Lung (tissue), 12 donors: ENCODE data around the gene BAZ2A. TPM values are rescaled to one million over a fixed set of nuclear protein-coding genes. Genes with fewer than 3 reads are reported as not detected.
A peak's percentile ranks its signal among the peaks of the same experiment; 100 is the strongest.

Experiments used
- ATAC-seq: fragments of 200-7000 bp; cut with Tn5 transposase; one replicate; pipeline ENCODE4 v1.9.1; 2020; ENCODE audit warnings: moderate number of reproducible peaks; ENCODE audit not compliant: insufficient read depth, low FRiP score
- DNase-seq, 3 donors: peaks; one replicate each; pipeline ENCODE4 v3.0.0-alpha.2; 2013 to 2017
- H3K27ac ChIP-seq, 2 donors: one replicate each; pipeline ENCODE4 v1.5.1; 2013; ENCODE audit warnings: mild to moderate bottlenecking in 2 of 2, moderate library complexity in 2 of 2, control low read depth in 1 of 2, inconsistent platforms in 1 of 2, low read depth in 1 of 2, low read length in 1 of 2
- H3K27me3 ChIP-seq, 3 donors: one replicate each; pipeline ENCODE4 v1.5.1; 2013; ENCODE audit warnings: low read length in 2 of 3; ENCODE audit not compliant: control insufficient read depth in 3 of 3, insufficient read depth in 3 of 3
- H3K36me3 ChIP-seq, 4 donors: one replicate each; pipeline ENCODE4 v1.5.1; 2013; ENCODE audit warnings: low read length in 4 of 4, mild to moderate bottlenecking in 1 of 4, moderate library complexity in 1 of 4; ENCODE audit not compliant: control insufficient read depth in 4 of 4, insufficient read depth in 4 of 4
- H3K4me1 ChIP-seq, 5 donors: one replicate each; pipeline ENCODE4 v1.5.1; 2013; ENCODE audit warnings: low read length in 5 of 5, mild to moderate bottlenecking in 2 of 5, moderate library complexity in 1 of 5; ENCODE audit not compliant: control insufficient read depth in 5 of 5, insufficient read depth in 5 of 5
- H3K4me3 ChIP-seq: one replicate; pipeline ENCODE4 v1.5.1; 2013; ENCODE audit warnings: mild to moderate bottlenecking, control low read depth, moderate library complexity
- H3K9ac ChIP-seq, 2 donors: one replicate each; pipeline ENCODE4 v1.5.1; 2013; ENCODE audit warnings: low read length in 2 of 2, control low read depth in 1 of 2; ENCODE audit not compliant: insufficient read depth in 1 of 2
- H3K9me3 ChIP-seq, 4 donors: one replicate each; pipeline ENCODE4 v1.5.1; 2013; ENCODE audit warnings: low read length in 3 of 4, mild to moderate bottlenecking in 1 of 4, moderate library complexity in 1 of 4; ENCODE audit not compliant: control insufficient read depth in 4 of 4, insufficient read depth in 3 of 4
- CTCF ChIP-seq: IDR thresholded peaks from 2 replicates; pipeline ENCODE4 v1.5.1; 2012; ENCODE audit warnings: mild to moderate bottlenecking; ENCODE audit errors: control extremely low read depth, extremely low read depth
- WGBS, 2 donors: extraction: QIAGEN DNeasy Blood & Tissue Kit; methylation state at CpG; one replicate each; pipeline ENCODE4 v1.1.7; 2013; 5-methylcytosine and 5-hydroxymethylcytosine counted together
- polyA plus RNA-seq, 2 donors: library from polyadenylated mRNA; stranded (reverse); fragments of 200-250 nt; gene quantifications; one replicate each; pipeline ENCODE4 v1.2.1, GENCODE V29; 2013
- total RNA-seq, 2 donors: library from RNA; depleted of rRNA in 1 of 2; stranded (reverse); fragments of >200 nt in 1 of 2; gene quantifications; one replicate each; pipeline ENCODE4 v1.2.1, GENCODE V29; 2014 to 2021
- donor health status: control.
- donor health status: control.
- donor health status: Bipolar disorder and iron deficiency.
- donor health status: healthy.
- donor health status: DM: yes; HTN: yes; CAD: no.

BAZ2A gene
- total and polyA plus RNA-seq, 4 donors: 31.3 to 92.0 (median 60.5) TPM

- TF ChIP-seq CTCF: no peak
- peaks cover 0 to 8% (median 3%) of the 10 kb centered on the region in 4 donors for H3K36me3 ChIP-seq
- no peak for ATAC-seq
- peaks cover 0 to 25% (median 16%) of the 10 kb centered on the region in 5 donors for H3K4me1 ChIP-seq
- DNase-seq: no peak
- no peaks in the 10 kb centered on the region for H3K9me3 ChIP-seq
- H3K27me3 ChIP-seq: no peaks in the 10 kb centered on the region
- no peak overlapping the region for H3K4me3 ChIP-seq
- H3K27ac ChIP-seq: no peak overlapping the region
- no peak overlapping the region for H3K9ac ChIP-seq
Measured at GRCh38 chr12:56626701-56627100, 3.4 kb downstream of the BAZ2A start.

- no peaks in the 10 kb centered on the region for H3K9me3 ChIP-seq
- H3K4me3 ChIP-seq: no peak overlapping the region
- no peak for TF ChIP-seq CTCF
- peaks cover 5 to 14% (median 13%) of the 10 kb centered on the region in 4 donors for H3K36me3 ChIP-seq
- ATAC-seq (no peak), DNase-seq (no peak)
- peaks cover 0 to 16% (median 9%) of the 10 kb centered on the region in 5 donors for H3K4me1 ChIP-seq
- no peak overlapping the region for H3K27ac ChIP-seq
- 88 to 93% methylated on average over 1 of the region's 1 CpG for WGBS, 2 donors
- H3K9ac ChIP-seq: no peak overlapping the region
- H3K27me3 ChIP-seq: no peaks in the 10 kb centered on the region
Measured at GRCh38 chr12:56622535-56622934, 7.6 kb downstream of the BAZ2A start.

GRCh38 chr12:56616925-56617324, 13.2 kb downstream of the BAZ2A start:
- Histone ChIP-seq H3K27me3 (no peaks in the 10 kb centered on the region), H3K9ac (no peak overlapping the region), H3K27ac (peak overlapping the region in 1 of 2 donors; percentile 60), H3K36me3 (peaks cover 44 to 60% (median 50%) of the 10 kb centered on the region in 4 donors), H3K9me3 (no peaks in the 10 kb centered on the region), H3K4me1 (peaks cover 0 to 11% (median 0%) of the 10 kb centered on the region in 5 donors), H3K4me3 (no peak overlapping the region)
- TF ChIP-seq CTCF: no peak
- ATAC-seq: no peak
- no peak for DNase-seq

GRCh38 chr12:56616244-56616643, 13.9 kb downstream of the BAZ2A start:
- DNase-seq: no peak
- Histone ChIP-seq H3K27ac (peak overlapping the region in 1 of 2 donors; percentile 60), H3K36me3 (peaks cover 50 to 67% (median 57%) of the 10 kb centered on the region in 4 donors), H3K9me3 (no peaks in the 10 kb centered on the region), H3K4me3 (no peak overlapping the region), H3K4me1 (peaks cover 0 to 11% (median 0%) of the 10 kb centered on the region in 5 donors), H3K27me3 (no peaks in the 10 kb centered on the region), H3K9ac (no peak overlapping the region)
- TF ChIP-seq CTCF: no peak
- ATAC-seq: no peak
- WGBS, 2 donors: 92 to 95% methylated on average over 3 of the region's 3 CpGs
